Adipose tissue (tissue), 3 donors: ENCODE data around the gene SUN1. TPM values are rescaled to one million over a fixed set of nuclear protein-coding genes. Genes with fewer than 3 reads are reported as not detected.

Source experiments
- H3K27ac ChIP-seq: one replicate; pipeline ENCODE4 v1.5.1; 2013; ENCODE audit warnings: low read depth, low read length
- WGBS, 3 donors: extraction: QIAGEN DNeasy Blood & Tissue Kit; methylation state at CpG; one replicate each; pipeline ENCODE4 v1.1.7; 2013; 5-methylcytosine and 5-hydroxymethylcytosine counted together
- polyA plus RNA-seq, 3 donors: library from polyadenylated mRNA; stranded (reverse); fragments of 200-250 nt; gene quantifications; one replicate each; pipeline ENCODE4 v1.2.3, GENCODE V29; 2013
- donor health status: healthy with polysubstance abuse.
- donor health status: Bipolar disorder and iron deficiency.
- donor health status: healthy.

Gene SUN1
- polyA plus RNA-seq, 3 donors, result 46.9 to 108 (median 73.0) TPM

- 92 to 94% (median 94%) methylated on average over 37 to 40 of the region's 40 CpGs for WGBS, 3 donors
Observed at GRCh38 chr7:894164-894867, 62.0 kb downstream of the SUN1 start.

GRCh38 chr7:894927-895450 is 62.7 kb downstream of the SUN1 start:
- WGBS, 3 donors, result 89 to 93% (median 93%) methylated on average over 21 of the region's 21 CpGs
- no peak overlapping the region for H3K27ac ChIP-seq

More at GRCh38 chr7:894164-894867, 62.0 kb downstream of the SUN1 start:
- H3K27ac ChIP-seq, result no peak overlapping the region

- 95 to 97% (median 95%) methylated on average over 52 of the region's 52 CpGs for WGBS, 3 donors
- no peak overlapping the region for H3K27ac ChIP-seq
Observed at GRCh38 chr7:895451-896052, 63.3 kb downstream of the SUN1 start.

- WGBS, 3 donors, result 92 to 94% (median 93%) methylated on average over 42 of the region's 42 CpGs
Observed at GRCh38 chr7:896346-897075, 64.2 kb downstream of the SUN1 start.

GRCh38 chr7:897086-897485 is 64.8 kb downstream of the SUN1 start:
- H3K27ac ChIP-seq, result no peak overlapping the region
- WGBS, 3 donors, result 85 to 91% (median 90%) methylated on average over 14 of the region's 14 CpGs

More at GRCh38 chr7:896346-897075, 64.2 kb downstream of the SUN1 start:
- no peak overlapping the region for H3K27ac ChIP-seq

- no peak overlapping the region for H3K27ac ChIP-seq
- WGBS, 3 donors, result 57 to 67% (median 62%) methylated on average over 20 to 27 of the region's 27 CpGs
Observed at GRCh38 chr7:897771-898376, 65.6 kb downstream of the SUN1 start.

GRCh38 chr7:898460-898854 is 66.2 kb downstream of the SUN1 start:
- no peak overlapping the region for H3K27ac ChIP-seq

GRCh38 chr7:898855-899681 is 66.8 kb downstream of the SUN1 start:
- 88 to 91% (median 91%) methylated on average over 48 to 54 of the region's 54 CpGs for WGBS, 3 donors
- no peak overlapping the region for H3K27ac ChIP-seq

More at GRCh38 chr7:898460-898854, 66.2 kb downstream of the SUN1 start:
- 80 to 89% (median 81%) methylated on average over 17 to 18 of the region's 18 CpGs for WGBS, 3 donors

GRCh38 chr7:899806-900205 is 67.5 kb downstream of the SUN1 start:
- WGBS, 3 donors, result 95 to 98% (median 95%) methylated on average over 16 of the region's 16 CpGs
- no peak overlapping the region for H3K27ac ChIP-seq

GRCh38 chr7:900331-901040 is 68.2 kb downstream of the SUN1 start:
- 73 to 86% (median 80%) methylated on average over 23 to 26 of the region's 26 CpGs for WGBS, 3 donors
- H3K27ac ChIP-seq, result no peak overlapping the region

- WGBS, 3 donors, result 54 to 77% (median 74%) methylated on average over 8 of the region's 8 CpGs
- H3K27ac ChIP-seq, result no peak overlapping the region
Observed at GRCh38 chr7:901041-901387, 68.7 kb downstream of the SUN1 start.

GRCh38 chr7:901388-902154 is 69.3 kb downstream of the SUN1 start:
- WGBS, 3 donors, result 23 to 43% (median 27%) methylated on average over 13 to 24 of the region's 24 CpGs
- H3K27ac ChIP-seq, result no peak overlapping the region

- WGBS, 3 donors, result 81 to 92% (median 85%) methylated on average over 22 of the region's 22 CpGs
- no peak overlapping the region for H3K27ac ChIP-seq
Observed at GRCh38 chr7:902996-903395, 70.7 kb downstream of the SUN1 start.

GRCh38 chr7:903921-904755 is 71.9 kb downstream of the SUN1 start:
- H3K27ac ChIP-seq, result no peak overlapping the region
- 86 to 90% (median 90%) methylated on average over 33 to 37 of the region's 37 CpGs for WGBS, 3 donors

- H3K27ac ChIP-seq, result no peak overlapping the region
- 57 to 69% (median 64%) methylated on average over 18 to 20 of the region's 20 CpGs for WGBS, 3 donors
Observed at GRCh38 chr7:904847-905246, 72.6 kb downstream of the SUN1 start.

GRCh38 chr7:906776-907157 is 74.5 kb downstream of the SUN1 start:
- 52 to 88% (median 70%) methylated on average over 8 to 10 of the region's 10 CpGs for WGBS, 3 donors
- H3K27ac ChIP-seq, result no peak overlapping the region
